Loucy (cell line): Measurements from ENCODE around the gene SLC45A3.

Experiments used
- H2AFZ ChIP-seq: fragments of 200-600 bp; sonication (generic); 2 replicates; pipeline ENCODE4 v1.6.0; 2016; ENCODE audit warnings: antibody characterized with exemption, mild to moderate bottlenecking, low read length, moderate library complexity
- H3F3A ChIP-seq: fragments of 200-600 bp; 2 replicates; pipeline ENCODE4 v1.6.0; 2016; ENCODE audit warnings: antibody characterized with exemption, low read depth, mild to moderate bottlenecking
- H3K27me3 ChIP-seq: fragments of 200-600 bp; sonication (generic); 2 replicates; pipeline ENCODE4 v1.6.1; 2014; ENCODE audit warnings: low read length, mild to moderate bottlenecking; ENCODE audit not compliant: insufficient read depth, poor library complexity, severe bottlenecking
- H3K36me3 ChIP-seq: fragments of 200-600 bp; sonication (generic); 2 replicates; pipeline ENCODE4 v1.6.1; 2016; ENCODE audit warnings: low read length; ENCODE audit not compliant: insufficient read depth
- H3K4me1 ChIP-seq: fragments of 200-600 bp; sonication (generic); 2 replicates; pipeline ENCODE4 v1.5.1; 2014; ENCODE audit warnings: low read length, mild to moderate bottlenecking; ENCODE audit not compliant: insufficient read depth, poor library complexity, severe bottlenecking
- H3K4me2 ChIP-seq: fragments of 200-600 bp; sonication (generic); 2 replicates; pipeline ENCODE4 v1.6.0; 2014; ENCODE audit warnings: antibody characterized with exemption, low read length, low read depth, mild to moderate bottlenecking; ENCODE audit not compliant: poor library complexity, severe bottlenecking
- H3K4me3 ChIP-seq: fragments of 200-600 bp; sonication (generic); 2 replicates; pipeline ENCODE4 v1.5.1; 2014; ENCODE audit warnings: low read length, mild to moderate bottlenecking, mixed read lengths; ENCODE audit not compliant: poor library complexity, severe bottlenecking
- H3K79me2 ChIP-seq: fragments of 200-600 bp; sonication (generic); 2 replicates; pipeline ENCODE4 v1.6.1; 2014; ENCODE audit warnings: low read length; ENCODE audit not compliant: insufficient read depth
- H3K9ac ChIP-seq: fragments of 200-600 bp; sonication (generic); 2 replicates; pipeline ENCODE4 v1.6.0; 2014; ENCODE audit warnings: mild to moderate bottlenecking, low read depth, low read length, moderate library complexity; ENCODE audit not compliant: poor library complexity, severe bottlenecking
- H3K9me2 ChIP-seq: fragments of 200-600 bp; sonication (generic); replicated peaks from 2 replicates; pipeline ENCODE4 v1.6.1; 2016; ENCODE audit warnings: low read depth, low read length, mixed read lengths
- H3K9me3 ChIP-seq: fragments of 200-600 bp; sonication (generic); 2 replicates; pipeline ENCODE4 v1.6.1; 2014; ENCODE audit warnings: mild to moderate bottlenecking, antibody characterized with exemption, low read length, low read depth; ENCODE audit not compliant: insufficient read depth
- H4K20me1 ChIP-seq: fragments of 200-600 bp; sonication (generic); 2 replicates; pipeline ENCODE4 v1.6.0; 2014; ENCODE audit warnings: antibody characterized with exemption, low read length, mild to moderate bottlenecking; ENCODE audit not compliant: insufficient read depth, poor library complexity, severe bottlenecking
- EZH2phosphoT487 ChIP-seq: fragments of 200-600 bp; IDR thresholded peaks from 2 replicates; pipeline ENCODE4 v1.6.1; 2018; ENCODE audit warnings: antibody characterized with exemption, mild to moderate bottlenecking, moderate library complexity, borderline replicate concordance
- TF ChIP-seq, protein P1 (sequence below): fragments of 200-600 bp; sonication (generic); conservative IDR thresholded peaks from 2 replicates; pipeline ENCODE4 v1.5.1; 2014; ENCODE audit warnings: mild to moderate bottlenecking, antibody characterized with exemption, low read length

SLC45A3 gene

DNA sequence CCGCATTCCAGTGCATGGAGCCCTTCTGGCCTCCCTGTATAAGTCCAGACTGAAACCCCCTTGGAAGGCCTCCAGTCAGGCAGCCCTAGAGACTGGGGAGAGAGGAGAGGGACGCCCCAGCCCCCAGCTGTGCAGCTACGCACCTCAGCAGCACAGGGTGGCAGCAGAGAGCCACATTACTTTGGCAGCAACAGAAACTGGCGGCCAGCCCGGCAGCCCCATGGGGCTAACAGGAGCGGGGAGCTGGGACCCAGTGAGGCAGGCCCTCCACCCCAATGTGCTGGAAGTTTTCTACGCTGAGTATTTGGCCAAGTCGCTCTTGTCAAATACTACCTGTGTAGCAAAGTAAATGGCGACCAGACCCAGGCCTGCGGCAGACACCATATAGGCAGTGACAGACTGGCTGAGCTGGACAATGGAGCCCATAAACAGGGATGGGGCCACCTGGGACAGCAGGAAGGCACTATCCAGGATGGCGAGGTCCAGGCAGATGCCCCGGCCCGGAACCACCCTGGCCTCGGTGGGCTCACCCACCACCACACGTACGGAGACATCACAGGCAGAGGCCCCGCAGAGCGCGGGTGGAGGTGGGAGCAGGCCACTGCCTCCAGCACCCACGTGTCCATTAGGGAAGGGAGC lies 21.2 kb downstream of the SLC45A3 start:
- Histone ChIP-seq H4K20me1 (no peaks in the 10 kb centered on the region), H3K4me2 (no peak overlapping the region), H3K9me3 (no peaks in the 10 kb centered on the region), H3K27me3 (no peaks in the 10 kb centered on the region), H3K79me2 (no peaks in the 10 kb centered on the region), H3K4me1 (peaks cover 13% of the 10 kb centered on the region), H3K4me3 (no peak overlapping the region), H3F3A (no peaks in the 10 kb centered on the region), H3K36me3 (peaks cover 29% of the 10 kb centered on the region; the same call in 1 of the 2 replicates), H3K9ac (no peak overlapping the region), H2AFZ (no peak overlapping the region), H3K9me2 (no peaks in the 10 kb centered on the region)
- TF ChIP-seq EZH2phosphoT487 = no peak
- TF ChIP-seq, protein P1, sequence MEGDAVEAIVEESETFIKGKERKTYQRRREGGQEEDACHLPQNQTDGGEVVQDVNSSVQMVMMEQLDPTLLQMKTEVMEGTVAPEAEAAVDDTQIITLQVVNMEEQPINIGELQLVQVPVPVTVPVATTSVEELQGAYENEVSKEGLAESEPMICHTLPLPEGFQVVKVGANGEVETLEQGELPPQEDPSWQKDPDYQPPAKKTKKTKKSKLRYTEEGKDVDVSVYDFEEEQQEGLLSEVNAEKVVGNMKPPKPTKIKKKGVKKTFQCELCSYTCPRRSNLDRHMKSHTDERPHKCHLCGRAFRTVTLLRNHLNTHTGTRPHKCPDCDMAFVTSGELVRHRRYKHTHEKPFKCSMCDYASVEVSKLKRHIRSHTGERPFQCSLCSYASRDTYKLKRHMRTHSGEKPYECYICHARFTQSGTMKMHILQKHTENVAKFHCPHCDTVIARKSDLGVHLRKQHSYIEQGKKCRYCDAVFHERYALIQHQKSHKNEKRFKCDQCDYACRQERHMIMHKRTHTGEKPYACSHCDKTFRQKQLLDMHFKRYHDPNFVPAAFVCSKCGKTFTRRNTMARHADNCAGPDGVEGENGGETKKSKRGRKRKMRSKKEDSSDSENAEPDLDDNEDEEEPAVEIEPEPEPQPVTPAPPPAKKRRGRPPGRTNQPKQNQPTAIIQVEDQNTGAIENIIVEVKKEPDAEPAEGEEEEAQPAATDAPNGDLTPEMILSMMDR = peak; percentile 90

DNA sequence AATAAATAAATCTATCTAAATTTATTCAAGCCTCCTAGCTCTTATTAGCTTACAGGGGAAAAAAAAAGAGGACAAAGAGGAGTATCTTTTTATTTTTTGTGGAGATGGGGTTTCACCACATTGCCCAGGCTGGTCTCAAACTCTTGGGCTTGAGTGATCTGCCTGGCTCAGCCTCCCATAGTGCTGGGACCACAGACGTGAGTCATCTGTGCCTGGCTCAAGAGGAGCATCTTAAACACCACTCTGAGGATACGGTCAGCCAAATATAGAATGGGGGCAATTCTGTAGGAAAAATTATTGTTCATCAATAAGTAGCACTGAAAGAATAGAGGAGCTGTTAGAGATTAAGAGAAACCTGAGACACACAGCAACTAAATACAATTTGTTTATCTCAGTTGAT lies 24.1 kb downstream of the SLC45A3 start:
- Histone ChIP-seq H3K9me2 (no peaks in the 10 kb centered on the region), H3K4me1 (peaks cover 12% of the 10 kb centered on the region), H3K79me2 (no peaks in the 10 kb centered on the region), H3K9ac (no peak overlapping the region), H4K20me1 (no peaks in the 10 kb centered on the region), H3K4me2 (no peak overlapping the region), H3K36me3 (peaks cover 8% of the 10 kb centered on the region; the same call in 1 of the 2 replicates), H2AFZ (no peak overlapping the region), H3K27me3 (no peaks in the 10 kb centered on the region), H3F3A (no peaks in the 10 kb centered on the region), H3K9me3 (no peaks in the 10 kb centered on the region), H3K4me3 (no peak overlapping the region)
- TF ChIP-seq EZH2phosphoT487 = no peak
- TF ChIP-seq, protein P1 = no peak

DNA sequence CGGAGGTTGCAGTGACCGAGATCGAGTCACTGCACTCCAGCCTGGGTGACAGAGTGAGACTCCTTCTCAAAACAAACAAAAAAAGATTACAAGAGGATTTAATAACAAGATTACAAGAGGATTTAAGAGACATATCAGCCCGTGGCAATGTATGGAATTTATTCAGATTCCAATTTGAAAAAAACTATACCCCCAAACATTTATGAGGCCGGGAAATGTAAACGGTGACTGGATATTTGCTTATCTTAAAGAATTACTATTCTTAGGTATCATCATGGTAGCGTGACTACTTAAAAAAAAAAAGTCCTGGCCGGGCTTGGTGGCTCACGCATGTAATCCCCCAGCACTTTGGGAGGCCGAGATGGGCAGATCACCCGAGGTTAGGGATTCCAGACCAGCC lies 27.3 kb downstream of the SLC45A3 start:
- Histone ChIP-seq H3F3A (no peaks in the 10 kb centered on the region), H3K9me2 (no peaks in the 10 kb centered on the region), H3K4me2 (no peak overlapping the region), H3K36me3 (no peaks in the 10 kb centered on the region), H3K79me2 (no peaks in the 10 kb centered on the region), H3K9ac (no peak overlapping the region), H3K4me3 (no peak overlapping the region), H2AFZ (no peak overlapping the region), H3K27me3 (no peaks in the 10 kb centered on the region), H4K20me1 (no peaks in the 10 kb centered on the region), H3K4me1 (no peaks in the 10 kb centered on the region), H3K9me3 (no peaks in the 10 kb centered on the region)
- TF ChIP-seq, protein P1 = no peak
- no peak for TF ChIP-seq EZH2phosphoT487
